Measurements from ENCODE around the gene ACAP2. TPM values are rescaled to one million over a fixed set of nuclear protein-coding genes. Genes with fewer than 3 reads are reported as not detected.

ACAP2 gene
- total and polyA plus RNA-seq, 4 donors = 4.5 to 28.5 (median 23.3) TPM

DNA sequence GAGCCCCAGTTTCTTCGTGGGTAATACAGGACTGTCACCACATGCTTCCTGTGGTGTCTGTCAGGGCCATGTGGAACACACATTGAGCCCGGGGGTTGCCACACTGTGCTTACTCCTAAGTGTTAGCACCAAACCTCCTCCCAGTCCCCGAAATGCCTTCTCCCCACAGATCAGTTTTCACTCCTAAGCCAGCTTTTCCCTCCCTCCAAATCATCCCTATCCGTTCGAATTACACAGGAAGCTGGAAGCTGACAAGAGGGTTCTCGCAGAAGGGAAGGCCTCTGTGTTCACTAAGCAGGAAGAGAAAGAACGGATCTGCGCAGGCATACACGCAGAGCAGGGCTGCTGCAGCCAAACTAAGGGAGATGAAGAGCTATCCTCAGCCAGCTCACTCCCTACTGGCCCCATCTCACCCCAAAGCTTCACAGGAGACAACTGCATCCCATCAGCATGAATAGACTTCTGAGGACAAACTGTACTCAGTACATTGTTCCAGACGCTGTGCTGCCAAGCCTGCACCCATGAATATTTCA is 204.2 kb downstream of the ACAP2 start (continued):
- TF ChIP-seq RXRA (IDR thresholded peaks at IDR 0.05) = peak in 1 of 2 donors; percentile 46
- TF ChIP-seq HNF4A (conservative IDR thresholded peaks at IDR 0.05) = no peak
- peak; percentile 22 to 46 for TF ChIP-seq RAD21 (IDR thresholded peaks at IDR 0.05)
- TF ChIP-seq EGR1 (IDR thresholded peaks at IDR 0.05; ENCODE audit: low read depth in 2 of 2) = no peak
- TF ChIP-seq FOXA1 (IDR thresholded peaks at IDR 0.05) = no peak
- TF ChIP-seq FOXA2 (IDR thresholded peaks at IDR 0.05) = no peak
- no peak for TF ChIP-seq HNF4G (IDR thresholded peaks at IDR 0.05)

DNA sequence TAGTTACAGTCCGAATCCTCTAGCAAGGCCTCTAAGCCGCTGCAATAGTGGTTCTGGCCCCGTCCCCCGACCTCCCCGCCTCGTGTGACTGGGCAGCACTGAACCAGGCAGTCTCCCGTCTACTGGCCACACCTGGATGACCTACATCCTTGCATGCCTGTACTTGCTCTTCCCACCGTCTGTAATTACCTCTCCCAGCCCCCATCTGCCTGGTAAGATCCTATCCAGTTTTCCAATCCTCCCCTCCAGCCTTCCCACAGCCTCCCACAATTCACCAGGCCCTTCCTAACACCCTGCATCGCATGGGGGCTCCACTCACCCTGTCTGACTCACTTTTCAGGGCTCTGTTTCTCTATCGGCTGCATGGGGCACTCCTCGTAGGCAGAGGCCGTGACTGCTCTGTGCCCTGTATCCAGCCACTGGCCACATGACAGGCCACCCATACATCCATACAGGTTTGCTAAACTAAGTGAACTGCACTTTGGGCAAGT is 204.7 kb downstream of the ACAP2 start:
- Histone ChIP-seq H3K36me3 (ENCODE audit: control insufficient read depth in 4 of 4, insufficient read depth in 3 of 4, low read depth in 1 of 4, low read length in 3 of 4) (peaks cover 0 to 3% (median 0%) of the 10 kb centered on the region in 4 donors), H3K4me1 (ENCODE audit: control insufficient read depth in 4 of 4, insufficient read depth in 4 of 4, low read length in 3 of 4) (no peaks in the 10 kb centered on the region), H3K9me3 (ENCODE audit: control insufficient read depth in 4 of 4, low read length in 3 of 4) (peaks cover 3 to 12% (median 7%) of the 10 kb centered on the region in 4 donors), H3K9ac (ENCODE audit: low read depth in 1 of 2, low read length in 2 of 2) (no peak overlapping the region), H3K27me3 (ENCODE audit: control insufficient read depth in 4 of 4, insufficient read depth in 4 of 4, low read length in 3 of 4) (no peaks in the 10 kb centered on the region), H3K4me3 (ENCODE audit: low read depth in 1 of 3, low read length in 3 of 3) (no peak overlapping the region), H3K27ac (ENCODE audit: low read depth in 1 of 2, low read length in 2 of 2) (peak overlapping the region; percentile 2 to 17)
- no peak for TF ChIP-seq REST (IDR thresholded peaks at IDR 0.05)
- TF ChIP-seq, protein P1, sequence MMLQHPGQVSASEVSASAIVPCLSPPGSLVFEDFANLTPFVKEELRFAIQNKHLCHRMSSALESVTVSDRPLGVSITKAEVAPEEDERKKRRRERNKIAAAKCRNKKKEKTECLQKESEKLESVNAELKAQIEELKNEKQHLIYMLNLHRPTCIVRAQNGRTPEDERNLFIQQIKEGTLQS (IDR thresholded peaks at IDR 0.05) = no peak
- no peak for TF ChIP-seq RXRA (IDR thresholded peaks at IDR 0.05)
- TF ChIP-seq, protein P2, sequence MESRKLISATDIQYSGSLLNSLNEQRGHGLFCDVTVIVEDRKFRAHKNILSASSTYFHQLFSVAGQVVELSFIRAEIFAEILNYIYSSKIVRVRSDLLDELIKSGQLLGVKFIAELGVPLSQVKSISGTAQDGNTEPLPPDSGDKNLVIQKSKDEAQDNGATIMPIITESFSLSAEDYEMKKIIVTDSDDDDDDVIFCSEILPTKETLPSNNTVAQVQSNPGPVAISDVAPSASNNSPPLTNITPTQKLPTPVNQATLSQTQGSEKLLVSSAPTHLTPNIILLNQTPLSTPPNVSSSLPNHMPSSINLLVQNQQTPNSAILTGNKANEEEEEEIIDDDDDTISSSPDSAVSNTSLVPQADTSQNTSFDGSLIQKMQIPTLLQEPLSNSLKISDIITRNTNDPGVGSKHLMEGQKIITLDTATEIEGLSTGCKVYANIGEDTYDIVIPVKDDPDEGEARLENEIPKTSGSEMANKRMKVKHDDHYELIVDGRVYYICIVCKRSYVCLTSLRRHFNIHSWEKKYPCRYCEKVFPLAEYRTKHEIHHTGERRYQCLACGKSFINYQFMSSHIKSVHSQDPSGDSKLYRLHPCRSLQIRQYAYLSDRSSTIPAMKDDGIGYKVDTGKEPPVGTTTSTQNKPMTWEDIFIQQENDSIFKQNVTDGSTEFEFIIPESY (IDR thresholded peaks at IDR 0.05) = no peak
- TF ChIP-seq GABPA (IDR thresholded peaks at IDR 0.05 in 1 of 2, conservative IDR thresholded peaks at IDR 0.05 in 1 of 2) = no peak
- TF ChIP-seq JUND (IDR thresholded peaks at IDR 0.05) = no peak
- TF ChIP-seq CTCF (IDR thresholded peaks at IDR 0.05; ENCODE audit: low read depth, low read length, missing input control) = no peak
- TF ChIP-seq HNF4A (conservative IDR thresholded peaks at IDR 0.05) = no peak
- no peak for TF ChIP-seq EGR1 (IDR thresholded peaks at IDR 0.05; ENCODE audit: low read depth in 2 of 2)
- TF ChIP-seq SP1 (IDR thresholded peaks at IDR 0.05) = no peak
- TF ChIP-seq NR2F2 (IDR thresholded peaks at IDR 0.05) = no peak
- no peak for TF ChIP-seq FOXA2 (IDR thresholded peaks at IDR 0.05)
- TF ChIP-seq, protein P3, sequence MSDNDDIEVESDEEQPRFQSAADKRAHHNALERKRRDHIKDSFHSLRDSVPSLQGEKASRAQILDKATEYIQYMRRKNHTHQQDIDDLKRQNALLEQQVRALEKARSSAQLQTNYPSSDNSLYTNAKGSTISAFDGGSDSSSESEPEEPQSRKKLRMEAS (IDR thresholded peaks at IDR 0.05) = no peak
- no peak for TF ChIP-seq RAD21 (IDR thresholded peaks at IDR 0.05)
- TF ChIP-seq YY1 (IDR thresholded peaks at IDR 0.05) = no peak
- DNase-seq (ENCODE audit: low spot score) = peak; percentile 21
- 93% methylated on average over 12 of the region's 12 CpGs for WGBS

All from liver (tissue), 9 donors.